ENCODE measurements around the gene RHO.
A peak's percentile ranks its signal among the peaks of the same experiment; 100 is the strongest.
"Not testable (repeated sequence)": the region's sequence is repeated elsewhere in the genome, so short reads cannot be mapped to it uniquely, and the experiment has no call there.

RHO gene

GRCh38 chr3:129491794-129492193 lies 36.6 kb upstream of the RHO start:
- Histone ChIP-seq H3K27ac (no peak overlapping the region), H3K36me3 (peaks cover 13% of the 10 kb centered on the region), H3K9me3 (ENCODE audit: severe bottlenecking) (no peaks in the 10 kb centered on the region), H3K27me3 (ENCODE audit: insufficient read depth, low read depth, severe bottlenecking) (no peaks in the 10 kb centered on the region), H3K4me3 (ENCODE audit: low read depth, low read length) (no peak overlapping the region)
- no peak for DNase-seq
- TF ChIP-seq, protein P1, sequence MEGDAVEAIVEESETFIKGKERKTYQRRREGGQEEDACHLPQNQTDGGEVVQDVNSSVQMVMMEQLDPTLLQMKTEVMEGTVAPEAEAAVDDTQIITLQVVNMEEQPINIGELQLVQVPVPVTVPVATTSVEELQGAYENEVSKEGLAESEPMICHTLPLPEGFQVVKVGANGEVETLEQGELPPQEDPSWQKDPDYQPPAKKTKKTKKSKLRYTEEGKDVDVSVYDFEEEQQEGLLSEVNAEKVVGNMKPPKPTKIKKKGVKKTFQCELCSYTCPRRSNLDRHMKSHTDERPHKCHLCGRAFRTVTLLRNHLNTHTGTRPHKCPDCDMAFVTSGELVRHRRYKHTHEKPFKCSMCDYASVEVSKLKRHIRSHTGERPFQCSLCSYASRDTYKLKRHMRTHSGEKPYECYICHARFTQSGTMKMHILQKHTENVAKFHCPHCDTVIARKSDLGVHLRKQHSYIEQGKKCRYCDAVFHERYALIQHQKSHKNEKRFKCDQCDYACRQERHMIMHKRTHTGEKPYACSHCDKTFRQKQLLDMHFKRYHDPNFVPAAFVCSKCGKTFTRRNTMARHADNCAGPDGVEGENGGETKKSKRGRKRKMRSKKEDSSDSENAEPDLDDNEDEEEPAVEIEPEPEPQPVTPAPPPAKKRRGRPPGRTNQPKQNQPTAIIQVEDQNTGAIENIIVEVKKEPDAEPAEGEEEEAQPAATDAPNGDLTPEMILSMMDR (IDR thresholded peaks at IDR 0.05; ENCODE audit: low read depth, low read length): no peak

GRCh38 chr3:129492691-129493090 lies 35.7 kb upstream of the RHO start:
- Histone ChIP-seq H3K36me3 (peaks cover 13% of the 10 kb centered on the region), H3K27ac (no peak overlapping the region), H3K9me3 (ENCODE audit: severe bottlenecking) (no peaks in the 10 kb centered on the region), H3K27me3 (ENCODE audit: insufficient read depth, low read depth, severe bottlenecking) (no peaks in the 10 kb centered on the region), H3K4me3 (ENCODE audit: low read depth, low read length) (no peak overlapping the region)
- TF ChIP-seq, protein P1 (IDR thresholded peaks at IDR 0.05; ENCODE audit: low read depth, low read length): no peak
- no peak for DNase-seq

DNA sequence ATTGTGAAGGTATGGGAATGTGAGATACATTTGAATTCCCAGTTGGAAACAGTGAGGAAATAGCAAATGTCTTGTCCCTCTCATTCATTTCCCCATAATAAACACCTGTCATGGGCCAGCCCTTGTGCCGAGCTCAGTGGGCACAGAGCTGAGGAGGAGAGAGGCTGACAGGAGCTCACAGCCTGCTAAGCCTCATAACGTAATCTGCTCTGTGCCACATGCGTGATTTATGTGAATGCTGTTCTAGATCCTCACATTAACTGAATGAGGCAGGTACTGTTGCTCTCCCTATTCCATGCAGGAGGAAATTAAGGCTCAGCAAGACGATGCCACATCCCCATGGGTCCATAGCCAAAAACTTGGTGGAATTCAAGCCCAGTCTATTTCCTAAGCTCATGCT lies 35.2 kb upstream of the RHO start:
- Histone ChIP-seq H3K27ac (no peak overlapping the region), H3K9me3 (ENCODE audit: severe bottlenecking) (no peaks in the 10 kb centered on the region), H3K36me3 (peaks cover 13% of the 10 kb centered on the region), H3K4me3 (ENCODE audit: low read depth, low read length) (no peak overlapping the region), H3K27me3 (ENCODE audit: insufficient read depth, low read depth, severe bottlenecking) (no peaks in the 10 kb centered on the region)
- peak; percentile 83 for DNase-seq
- TF ChIP-seq, protein P1 (IDR thresholded peaks at IDR 0.05; ENCODE audit: low read depth, low read length): no peak

GRCh38 chr3:129494499-129494898 lies 33.9 kb upstream of the RHO start:
- not testable (repeated sequence) for DNase-seq; H3K9me3 ChIP-seq (ENCODE audit: severe bottlenecking); H3K27me3 ChIP-seq (ENCODE audit: insufficient read depth, low read depth, severe bottlenecking); H3K4me3 ChIP-seq (ENCODE audit: low read depth, low read length); H3K27ac ChIP-seq
- H3K36me3 ChIP-seq: peaks cover 13% of the 10 kb centered on the region

DNA sequence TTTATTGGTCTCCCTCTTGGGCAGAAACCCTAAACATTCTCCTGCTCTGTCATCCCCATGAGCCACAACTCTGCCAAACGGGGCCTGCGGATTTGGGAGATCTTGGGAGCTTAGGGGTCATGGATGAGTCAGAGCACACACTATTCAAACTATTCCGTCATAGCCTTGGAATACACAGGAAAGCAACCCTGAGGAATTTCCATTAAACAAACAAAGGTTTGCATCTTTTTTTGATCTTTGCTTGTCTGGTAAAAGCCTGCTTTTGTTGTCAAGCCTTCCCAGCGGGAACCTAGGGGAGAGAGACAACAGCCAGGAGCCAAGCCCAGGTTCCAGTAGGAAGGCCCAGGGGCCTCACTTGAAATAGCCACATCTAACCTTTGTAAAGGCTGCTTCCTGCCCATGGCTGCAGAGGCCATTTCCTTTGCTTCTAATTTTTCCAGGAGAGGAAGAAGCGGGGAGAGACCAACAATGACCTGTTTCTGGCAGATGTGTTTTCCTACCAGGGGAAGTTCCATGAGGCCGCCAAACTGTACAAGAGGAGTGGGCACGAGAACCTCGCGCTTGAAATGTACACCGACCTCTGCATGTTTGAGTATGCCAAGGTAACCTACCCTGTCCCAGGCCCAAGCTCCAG lies 33.3 kb upstream of the RHO start:
- not testable (repeated sequence) for H3K27ac ChIP-seq; DNase-seq; H3K9me3 ChIP-seq (ENCODE audit: severe bottlenecking); H3K27me3 ChIP-seq (ENCODE audit: insufficient read depth, low read depth, severe bottlenecking); H3K4me3 ChIP-seq (ENCODE audit: low read depth, low read length)
- H3K36me3 ChIP-seq: peaks cover 17% of the 10 kb centered on the region

DNA sequence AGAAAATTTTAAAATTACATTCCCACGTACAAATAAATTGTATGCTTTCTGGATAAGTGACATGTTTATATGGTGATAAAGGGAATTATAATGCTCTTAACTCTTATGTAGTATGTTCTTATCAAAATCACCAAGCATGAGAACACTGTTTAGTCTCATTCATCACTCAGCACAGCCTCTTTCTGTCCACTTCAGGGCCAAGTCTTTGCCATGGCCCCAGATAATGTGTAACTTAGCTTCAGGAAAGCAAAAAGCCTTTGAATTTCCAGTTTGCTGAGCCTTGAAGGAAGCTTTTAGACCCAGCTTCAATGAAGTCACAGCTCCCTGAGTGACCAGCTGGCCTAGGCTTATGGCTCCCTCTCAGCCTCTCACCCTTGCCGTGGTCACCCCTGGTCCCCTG lies 30.6 kb upstream of the RHO start:
- H3K27me3 ChIP-seq (ENCODE audit: insufficient read depth, low read depth, severe bottlenecking); H3K4me3 ChIP-seq (ENCODE audit: low read depth, low read length); H3K9me3 ChIP-seq (ENCODE audit: severe bottlenecking); H3K27ac ChIP-seq: not testable (repeated sequence)
- H3K36me3 ChIP-seq: peaks cover 14% of the 10 kb centered on the region
- DNase-seq: peak; percentile 38

DNA sequence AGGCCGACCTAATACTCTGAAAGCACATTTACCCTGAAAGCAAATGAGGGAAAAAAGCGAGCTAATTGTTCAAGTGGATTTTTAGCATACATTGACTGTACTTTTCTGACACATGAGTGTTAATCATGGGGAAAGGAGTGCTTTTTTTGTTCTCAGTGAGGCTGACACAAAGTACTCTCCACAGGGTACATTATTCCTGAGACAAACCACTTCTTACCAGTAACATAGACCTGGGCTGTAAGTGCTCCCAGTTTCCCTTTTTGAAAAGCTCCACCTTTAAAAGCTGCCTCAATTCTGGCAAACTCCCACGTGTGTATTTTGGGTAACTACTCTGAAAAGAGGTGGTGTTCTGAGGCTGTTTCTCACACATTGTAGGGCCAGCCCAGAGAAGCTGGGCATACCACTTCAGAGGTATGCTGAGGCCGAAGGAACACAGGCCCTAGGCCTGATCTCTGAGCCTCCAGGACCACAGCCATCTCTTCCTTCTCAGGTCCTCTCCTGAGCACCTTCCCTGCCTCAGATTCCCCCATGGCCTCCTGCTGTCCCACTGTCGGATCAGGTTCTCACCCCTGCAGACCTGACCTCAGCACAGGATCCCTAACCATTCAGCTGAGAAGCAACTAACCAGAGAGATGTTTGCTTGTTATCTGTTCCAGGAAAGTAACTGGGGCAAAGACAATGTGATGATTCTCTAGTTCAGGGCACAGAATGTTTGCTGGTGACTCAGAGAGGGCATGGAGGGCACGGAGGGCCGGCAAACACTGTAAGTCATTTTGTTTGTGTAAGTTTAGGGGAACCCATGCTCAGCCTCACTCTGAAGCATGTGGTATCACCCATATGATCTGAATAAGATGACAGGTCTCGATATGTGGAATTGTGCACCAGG lies 29.6 kb upstream of the RHO start:
- H3K27me3 ChIP-seq (ENCODE audit: insufficient read depth, low read depth, severe bottlenecking); DNase-seq; H3K4me3 ChIP-seq (ENCODE audit: low read depth, low read length); H3K9me3 ChIP-seq (ENCODE audit: severe bottlenecking); H3K27ac ChIP-seq: not testable (repeated sequence)
- H3K36me3 ChIP-seq: peaks cover 14% of the 10 kb centered on the region

- H3K27me3 ChIP-seq (ENCODE audit: insufficient read depth, low read depth, severe bottlenecking); H3K4me3 ChIP-seq (ENCODE audit: low read depth, low read length); H3K9me3 ChIP-seq (ENCODE audit: severe bottlenecking); DNase-seq; H3K27ac ChIP-seq: not testable (repeated sequence)
- peaks cover 18% of the 10 kb centered on the region for H3K36me3 ChIP-seq
These were observed 28.7 kb upstream of the RHO start for GRCh38 chr3:129499604-129500333.

Data from WERI-Rb-1 (cell line).